ENCODE measurements around the gene DCAF15. TPM values are rescaled to one million over a fixed set of nuclear protein-coding genes. Genes with fewer than 3 reads are reported as not detected.

Gene DCAF15
- total and polyA plus RNA-seq, 2 experiments from 2014 or later: 9.3 to 11.5 TPM

DNA sequence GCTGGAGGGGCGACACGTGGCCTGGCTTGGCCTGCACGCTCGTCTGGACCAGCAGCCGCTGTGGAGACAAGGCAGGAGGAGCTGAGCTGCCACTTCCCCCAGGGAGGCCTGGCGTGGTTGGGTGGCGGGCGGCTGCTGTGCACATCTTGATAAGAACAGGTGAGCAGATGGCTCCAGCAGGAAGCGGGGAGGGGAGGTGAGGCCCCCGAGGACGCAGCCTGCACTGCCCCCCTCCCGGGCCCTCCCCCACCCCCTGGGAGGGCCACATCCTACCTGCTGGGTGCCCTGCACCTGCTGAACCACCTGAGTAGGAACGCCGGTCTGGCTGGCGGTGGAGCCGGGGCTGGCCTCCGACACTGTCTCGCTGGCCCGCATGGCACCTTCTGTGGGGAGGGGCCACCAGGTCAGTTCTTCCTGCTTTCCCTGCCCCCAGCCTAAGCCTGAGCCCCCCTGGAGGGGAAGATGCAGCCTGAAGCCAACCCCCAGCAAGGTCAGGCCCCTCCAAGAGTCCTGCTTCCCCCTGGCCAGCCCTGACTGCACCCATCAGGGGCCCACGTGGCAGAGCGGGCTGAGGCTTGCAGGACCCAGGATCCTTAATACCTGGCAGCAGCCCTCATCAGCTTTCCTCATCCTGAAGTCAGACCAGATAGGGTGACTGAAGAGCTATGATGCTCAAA lies 31.0 kb downstream of the DCAF15 start:
- TF ChIP-seq EZH2 (IDR thresholded peaks at IDR 0.05; ENCODE audit: insufficient read depth, poor library complexity, severe bottlenecking): no peak
- no peak for TF ChIP-seq EZH2phosphoT487 (IDR thresholded peaks at IDR 0.05; ENCODE audit: insufficient read depth, low read depth)
- Histone ChIP-seq H3F3A (ENCODE audit: insufficient read depth) (no peaks in the 10 kb centered on the region), H2AFZ (no peak overlapping the region), H3K9ac (no peak overlapping the region), H4K20me1 (ENCODE audit: insufficient read depth) (no peaks in the 10 kb centered on the region), H3K9me2 (ENCODE audit: insufficient read depth) (no peaks in the 10 kb centered on the region), H3K4me2 (ENCODE audit: unreplicated experiment) (no peak overlapping the region), H3K79me2 (ENCODE audit: insufficient read depth) (no peaks in the 10 kb centered on the region), H3K4me1 (ENCODE audit: insufficient read depth) (peaks cover 7% of the 10 kb centered on the region; the same call in 1 of the 2 replicates), H3K4me3 (no peak overlapping the region), H3K9me3 (ENCODE audit: low read depth) (no peaks in the 10 kb centered on the region), H3K27me3 (replicated peaks; ENCODE audit: insufficient read depth) (no peaks in the 10 kb centered on the region), H3K27ac (no peak overlapping the region), H3K36me3 (ENCODE audit: low read depth) (no peaks in the 10 kb centered on the region)
- in situ Hi-C loops (cut with MboI): no loop called here
- 94 to 95% methylated on average over 21 of the region's 21 CpGs for WGBS, 2 experiments (ENCODE audit: low coverage in 1 of 2, low lambda C conversion rate in 2 of 2, missing lambda C conversion rate in 2 of 2)
- DNase-seq: no peak

DNA sequence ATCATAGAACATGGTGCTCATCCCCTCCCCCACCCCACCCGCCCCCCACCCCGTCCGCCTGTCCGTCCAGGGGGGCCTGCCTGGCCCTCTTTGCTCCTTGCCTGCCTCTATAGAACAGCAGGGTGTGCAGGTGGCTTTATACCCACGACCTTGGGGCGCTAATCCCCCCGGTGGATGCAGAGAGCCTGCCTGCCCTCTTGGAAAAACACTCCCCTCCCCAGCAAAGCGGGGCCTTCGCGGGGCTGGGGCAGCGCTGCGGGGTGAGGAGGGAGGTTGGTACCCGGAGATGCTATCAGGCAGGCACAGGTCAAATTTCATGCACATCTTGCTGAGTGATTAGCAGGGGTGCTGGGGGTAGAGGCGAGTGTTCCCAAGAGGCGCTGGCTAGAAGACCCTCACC lies 31.9 kb downstream of the DCAF15 start:
- DNase-seq: no peak
- H3K4me3 ChIP-seq: no peak overlapping the region
- WGBS, 2 experiments (ENCODE audit: low coverage in 1 of 2, low lambda C conversion rate in 2 of 2, missing lambda C conversion rate in 2 of 2): 80 to 83% methylated on average over 11 to 15 of the region's 15 CpGs

DNA sequence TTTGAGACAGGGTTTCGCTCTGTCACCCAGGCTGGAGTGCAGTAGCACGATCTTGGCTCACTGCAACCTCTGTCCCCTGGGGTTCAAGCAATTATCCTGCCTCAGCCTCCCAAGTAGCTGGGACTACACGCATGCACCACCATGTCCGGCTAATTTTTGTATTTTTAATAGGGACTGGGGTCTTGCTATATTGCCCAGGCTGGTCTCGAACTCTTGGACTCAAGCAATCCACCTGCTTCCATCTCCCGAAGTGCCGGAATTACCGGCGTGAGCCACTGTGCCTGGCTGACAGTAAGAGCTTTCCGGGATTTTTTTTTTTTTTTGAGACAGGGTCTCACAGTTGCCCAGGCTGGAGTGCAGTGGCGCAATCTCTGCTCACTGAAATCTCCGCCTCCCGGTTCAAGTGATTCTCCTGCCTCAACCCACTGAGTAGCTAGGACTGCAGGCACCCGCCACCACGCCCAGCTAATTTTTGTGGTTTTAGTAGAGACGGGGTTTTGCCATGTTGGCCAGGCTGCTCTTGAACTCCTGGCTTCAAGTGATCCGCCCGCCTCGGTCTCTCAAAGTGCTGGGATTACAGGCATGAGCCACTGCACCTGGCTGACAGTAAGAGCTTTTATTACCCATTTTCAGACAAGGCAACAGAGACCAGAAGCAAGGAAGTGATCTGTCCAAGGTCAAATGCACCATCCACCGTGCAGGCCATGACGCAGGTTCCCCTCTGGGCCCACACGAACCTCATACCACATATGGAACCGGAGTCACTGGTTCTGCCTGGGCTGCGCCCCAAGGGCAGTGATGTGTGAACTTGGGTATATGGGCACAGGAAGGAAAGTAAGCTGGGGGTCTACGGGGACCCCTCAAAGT lies 32.8 kb downstream of the DCAF15 start:
- Histone ChIP-seq H3K4me3 (no peak overlapping the region), H4K20me1 (ENCODE audit: insufficient read depth) (no peaks in the 10 kb centered on the region), H3K9ac (no peak overlapping the region), H3K4me2 (ENCODE audit: unreplicated experiment) (no peak overlapping the region), H3K27me3 (replicated peaks; ENCODE audit: insufficient read depth) (no peaks in the 10 kb centered on the region), H3K27ac (no peak overlapping the region), H3K79me2 (ENCODE audit: insufficient read depth) (no peaks in the 10 kb centered on the region), H3K36me3 (ENCODE audit: low read depth) (no peaks in the 10 kb centered on the region), H3K4me1 (ENCODE audit: insufficient read depth) (peaks cover 7% of the 10 kb centered on the region; the same call in 1 of the 2 replicates), H3K9me2 (ENCODE audit: insufficient read depth) (no peaks in the 10 kb centered on the region), H2AFZ (no peak overlapping the region), H3K9me3 (ENCODE audit: low read depth) (no peaks in the 10 kb centered on the region), H3F3A (ENCODE audit: insufficient read depth) (no peaks in the 10 kb centered on the region)
- 93 to 94% methylated on average over 25 of the region's 25 CpGs for WGBS, 2 experiments (ENCODE audit: low coverage in 1 of 2, low lambda C conversion rate in 2 of 2, missing lambda C conversion rate in 2 of 2)
- DNase-seq: no peak
- in situ Hi-C loops (cut with MboI): no loop called here
- no peak for TF ChIP-seq EZH2 (IDR thresholded peaks at IDR 0.05; ENCODE audit: insufficient read depth, poor library complexity, severe bottlenecking)
- TF ChIP-seq EZH2phosphoT487 (IDR thresholded peaks at IDR 0.05; ENCODE audit: insufficient read depth, low read depth): no peak

More for the DNA sequence above, 31.9 kb downstream of the DCAF15 start:
- no peaks in the 10 kb centered on the region for H3K79me2 ChIP-seq (ENCODE audit: insufficient read depth)
- no peaks in the 10 kb centered on the region for H3F3A ChIP-seq (ENCODE audit: insufficient read depth)
- H3K27me3 ChIP-seq (replicated peaks; ENCODE audit: insufficient read depth): no peaks in the 10 kb centered on the region
- TF ChIP-seq EZH2phosphoT487 (IDR thresholded peaks at IDR 0.05; ENCODE audit: insufficient read depth, low read depth) (no peak), EZH2 (IDR thresholded peaks at IDR 0.05; ENCODE audit: insufficient read depth, poor library complexity, severe bottlenecking) (no peak)
- no peaks in the 10 kb centered on the region for H4K20me1 ChIP-seq (ENCODE audit: insufficient read depth)
- no peak overlapping the region for H3K9ac ChIP-seq
- H3K9me3 ChIP-seq (ENCODE audit: low read depth): no peaks in the 10 kb centered on the region
- H3K9me2 ChIP-seq (ENCODE audit: insufficient read depth): no peaks in the 10 kb centered on the region
- no peak overlapping the region for H3K4me2 ChIP-seq (ENCODE audit: unreplicated experiment)
- H3K36me3 ChIP-seq (ENCODE audit: low read depth): no peaks in the 10 kb centered on the region
- H3K4me1 ChIP-seq (ENCODE audit: insufficient read depth): peaks cover 7% of the 10 kb centered on the region; the same call in 1 of the 2 replicates
- no peak overlapping the region for H2AFZ ChIP-seq
- H3K27ac ChIP-seq: no peak overlapping the region
- in situ Hi-C loops (cut with MboI): no loop called here

DNA sequence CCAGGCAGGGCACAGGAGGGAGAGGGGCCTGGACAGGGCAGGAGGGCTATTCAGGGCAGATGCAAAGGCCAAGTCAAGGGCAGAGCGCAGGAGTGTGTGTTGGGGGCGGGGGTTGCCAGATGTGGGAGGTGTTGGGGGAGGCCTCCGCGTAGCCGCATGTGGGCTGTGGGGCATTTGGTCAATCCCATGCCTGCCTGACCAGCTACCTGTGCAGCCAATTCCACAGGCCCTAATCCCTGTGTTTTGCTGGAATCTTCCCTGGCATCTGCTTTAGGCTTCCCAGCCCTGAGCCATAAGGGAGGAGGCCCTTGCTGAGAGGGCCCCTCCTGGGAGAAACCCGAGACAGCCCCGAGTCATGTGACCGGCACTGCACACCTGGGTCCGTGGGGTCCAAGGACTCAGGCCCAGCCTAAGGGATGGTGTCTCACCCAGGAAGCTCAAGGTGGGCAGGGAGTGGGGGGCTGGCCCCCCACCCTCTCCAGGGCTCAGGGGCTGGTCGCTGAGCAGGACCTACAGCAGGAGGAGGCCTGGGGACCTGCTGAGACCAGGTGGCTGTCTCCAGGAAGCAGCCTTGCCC lies 33.5 kb downstream of the DCAF15 start:
- Histone ChIP-seq H4K20me1 (ENCODE audit: insufficient read depth) (no peaks in the 10 kb centered on the region), H2AFZ (peak overlapping the region; percentile 78), H3K4me1 (ENCODE audit: insufficient read depth) (peaks cover 7% of the 10 kb centered on the region; the same call in 1 of the 2 replicates), H3K79me2 (ENCODE audit: insufficient read depth) (no peaks in the 10 kb centered on the region), H3F3A (ENCODE audit: insufficient read depth) (no peaks in the 10 kb centered on the region), H3K9me3 (ENCODE audit: low read depth) (no peaks in the 10 kb centered on the region), H3K36me3 (ENCODE audit: low read depth) (no peaks in the 10 kb centered on the region), H3K9ac (peak overlapping the region; percentile 63; the same call in 1 of the 2 replicates), H3K27me3 (replicated peaks; ENCODE audit: insufficient read depth) (no peaks in the 10 kb centered on the region), H3K4me2 (ENCODE audit: unreplicated experiment) (peak overlapping the region; percentile 69), H3K9me2 (ENCODE audit: insufficient read depth) (no peaks in the 10 kb centered on the region), H3K4me3 (no peak overlapping the region), H3K27ac (no peak overlapping the region)
- TF ChIP-seq EZH2phosphoT487 (IDR thresholded peaks at IDR 0.05; ENCODE audit: insufficient read depth, low read depth) (no peak), EZH2 (IDR thresholded peaks at IDR 0.05; ENCODE audit: insufficient read depth, poor library complexity, severe bottlenecking) (no peak)
- WGBS, 2 experiments (ENCODE audit: low coverage in 1 of 2, low lambda C conversion rate in 2 of 2, missing lambda C conversion rate in 2 of 2): 48 to 67% methylated on average over 6 to 10 of the region's 10 CpGs
- no peak for DNase-seq
- in situ Hi-C loops (cut with MboI): no loop called here

All from GM23248 (cell line).